Keratinocyte (primary cell): ENCODE data around the gene ERC2.

Source experiments
- EZH2 ChIP-seq: IDR thresholded peaks from one replicate; pipeline ENCODE4 v1.6.1; 2012; ENCODE audit warnings: inconsistent platforms, mild to moderate bottlenecking, low read length, moderate library complexity
- TF ChIP-seq, protein P1 (sequence below), 3 experiments: IDR thresholded peaks in 1 of 3; conservative IDR thresholded peaks in 1 of 3; optimal IDR thresholded peaks in 1 of 3; 2 replicates in 2 of 3; 3 replicates in 1 of 3; pipeline versions ENCODE3 to v1.5.1; 2011; ENCODE audit warnings: low read length in 3 of 3, mild to moderate bottlenecking in 3 of 3, moderate library complexity in 2 of 3, control low read depth in 1 of 3, inconsistent platforms in 1 of 3; ENCODE audit not compliant: insufficient read depth in 2 of 3; ENCODE audit errors: extremely low read depth in 1 of 3

DNA sequence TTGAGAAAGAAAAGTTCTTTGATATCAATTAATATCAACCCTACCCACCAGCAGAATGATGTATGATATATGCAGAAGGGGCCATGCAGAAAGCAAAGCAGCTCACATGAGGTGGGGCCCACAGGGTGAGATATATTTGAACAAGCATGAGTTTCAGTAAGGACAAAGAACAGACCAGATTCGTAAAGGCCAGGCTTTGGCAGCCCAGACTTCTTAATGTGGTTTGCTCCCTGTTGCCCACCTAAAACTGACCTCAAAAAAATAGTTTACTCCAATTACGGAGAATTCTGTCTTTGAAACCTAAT is 725.5 kb downstream of the ERC2 start:
- no peak for TF ChIP-seq EZH2
- TF ChIP-seq, protein P1, sequence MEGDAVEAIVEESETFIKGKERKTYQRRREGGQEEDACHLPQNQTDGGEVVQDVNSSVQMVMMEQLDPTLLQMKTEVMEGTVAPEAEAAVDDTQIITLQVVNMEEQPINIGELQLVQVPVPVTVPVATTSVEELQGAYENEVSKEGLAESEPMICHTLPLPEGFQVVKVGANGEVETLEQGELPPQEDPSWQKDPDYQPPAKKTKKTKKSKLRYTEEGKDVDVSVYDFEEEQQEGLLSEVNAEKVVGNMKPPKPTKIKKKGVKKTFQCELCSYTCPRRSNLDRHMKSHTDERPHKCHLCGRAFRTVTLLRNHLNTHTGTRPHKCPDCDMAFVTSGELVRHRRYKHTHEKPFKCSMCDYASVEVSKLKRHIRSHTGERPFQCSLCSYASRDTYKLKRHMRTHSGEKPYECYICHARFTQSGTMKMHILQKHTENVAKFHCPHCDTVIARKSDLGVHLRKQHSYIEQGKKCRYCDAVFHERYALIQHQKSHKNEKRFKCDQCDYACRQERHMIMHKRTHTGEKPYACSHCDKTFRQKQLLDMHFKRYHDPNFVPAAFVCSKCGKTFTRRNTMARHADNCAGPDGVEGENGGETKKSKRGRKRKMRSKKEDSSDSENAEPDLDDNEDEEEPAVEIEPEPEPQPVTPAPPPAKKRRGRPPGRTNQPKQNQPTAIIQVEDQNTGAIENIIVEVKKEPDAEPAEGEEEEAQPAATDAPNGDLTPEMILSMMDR (optimal IDR thresholded peaks at IDR 0.05 in 1 of 3, IDR thresholded peaks at IDR 0.05 in 1 of 3, conservative IDR thresholded peaks at IDR 0.05 in 1 of 3; ENCODE audit: extremely low read depth in 1 of 3, insufficient read depth in 2 of 3, low read length in 3 of 3): no peak
